ENCODE data around the gene NUDT15.
"Not testable (repeated sequence)": the region's sequence is repeated elsewhere in the genome, so short reads cannot be mapped to it uniquely, and the experiment has no call there.

The NUDT15 gene

GRCh38 chr13:48042894-48043293 is 5.4 kb downstream of the NUDT15 start:
- no peak for DNase-seq (ENCODE audit: low read depth in 2 of 2)

GRCh38 chr13:48043789-48044503 is 6.4 kb downstream of the NUDT15 start:
- no peak for DNase-seq (ENCODE audit: low read depth in 2 of 2)

- no peak for DNase-seq (ENCODE audit: low read depth in 2 of 2)
These were observed 13.0 kb downstream of the NUDT15 start for GRCh38 chr13:48050550-48050949.

GRCh38 chr13:48054601-48055000 is 17.1 kb downstream of the NUDT15 start:
- DNase-seq (ENCODE audit: low read depth in 2 of 2) = no peak

- no peak for DNase-seq (ENCODE audit: low read depth in 2 of 2)
These were observed 18.2 kb downstream of the NUDT15 start for GRCh38 chr13:48055712-48056111.

- DNase-seq (ENCODE audit: low read depth in 2 of 2) = not testable (repeated sequence)
These were observed 21.0 kb downstream of the NUDT15 start for GRCh38 chr13:48058536-48058935.

- not testable (repeated sequence) for DNase-seq (ENCODE audit: low read depth in 2 of 2)
These were observed 22.4 kb downstream of the NUDT15 start for GRCh38 chr13:48059951-48060350.

- no peak for DNase-seq (ENCODE audit: low read depth in 2 of 2)
These were observed 28.9 kb downstream of the NUDT15 start for GRCh38 chr13:48066310-48066989.

GRCh38 chr13:48068036-48068435 is 30.5 kb downstream of the NUDT15 start:
- DNase-seq (ENCODE audit: low read depth in 2 of 2) = no peak

- no peak for DNase-seq (ENCODE audit: low read depth in 2 of 2)
These were observed 31.4 kb downstream of the NUDT15 start for GRCh38 chr13:48068952-48069351.

- DNase-seq (ENCODE audit: low read depth in 2 of 2) = no peak
These were observed 32.0 kb downstream of the NUDT15 start for GRCh38 chr13:48069573-48069972.

GRCh38 chr13:48070942-48071341 is 33.4 kb downstream of the NUDT15 start:
- DNase-seq (ENCODE audit: low read depth in 2 of 2) = no peak

GRCh38 chr13:48072304-48072703 is 34.8 kb downstream of the NUDT15 start:
- no peak for DNase-seq (ENCODE audit: low read depth in 2 of 2)

GRCh38 chr13:48072787-48073186 is 35.3 kb downstream of the NUDT15 start:
- DNase-seq (ENCODE audit: low read depth in 2 of 2) = no peak

- no peak for DNase-seq (ENCODE audit: low read depth in 2 of 2)
These were observed 36.5 kb downstream of the NUDT15 start for GRCh38 chr13:48074006-48074405.

GRCh38 chr13:48078251-48078656 is 40.7 kb downstream of the NUDT15 start:
- no peak for DNase-seq (ENCODE audit: low read depth in 2 of 2)

GRCh38 chr13:48081739-48082138 is 44.2 kb downstream of the NUDT15 start:
- DNase-seq (ENCODE audit: low read depth in 2 of 2) = no peak

GRCh38 chr13:48086272-48086671 is 48.7 kb downstream of the NUDT15 start:
- no peak for DNase-seq (ENCODE audit: low read depth in 2 of 2)

GRCh38 chr13:48093588-48093987 is 56.1 kb downstream of the NUDT15 start:
- no peak for DNase-seq (ENCODE audit: low read depth in 2 of 2)

- no peak for DNase-seq (ENCODE audit: low read depth in 2 of 2)
These were observed 56.9 kb downstream of the NUDT15 start for GRCh38 chr13:48094404-48094780.

- peak; percentile 92 to 94 for DNase-seq (ENCODE audit: low read depth in 2 of 2)
These were observed 57.4 kb downstream of the NUDT15 start, which contains the start of gene MED4 for GRCh38 chr13:48094781-48095502. Gene MED4 (minus strand): TSS chr13:48095104. CDS start chr13:48095078, 26 bp downstream.

GRCh38 chr13:48096670-48097069 is 59.1 kb downstream of the NUDT15 start:
- DNase-seq (ENCODE audit: low read depth in 2 of 2) = no peak
